Upper lobe of left lung (tissue), 6 donors: ENCODE measurements around the gene TP53TG5. TPM values are rescaled to one million over a fixed set of nuclear protein-coding genes. Genes with fewer than 3 reads are reported as not detected.
A peak's percentile ranks its signal among the peaks of the same experiment; 100 is the strongest.

Source experiments
- ATAC-seq, 2 donors: fragments of 200-7000 bp; cut with Tn5 transposase; one replicate each; pipeline ENCODE4 v1.9.1; 2022; ENCODE audit warnings: mild to moderate bottlenecking in 2 of 2, moderate library complexity in 2 of 2; ENCODE audit not compliant: low FRiP score in 2 of 2
- DNase-seq, 2 donors: peaks; one replicate each; pipeline ENCODE4 v3.0.0-alpha.2; 2019 to 2020
- H3K27ac ChIP-seq, 4 donors: fragments of 200-600 bp; sonication (generic); one replicate each; pipeline ENCODE4 v1.5.1; 2016 to 2019
- H3K27me3 ChIP-seq, 4 donors: fragments of 200-600 bp; sonication (generic); one replicate each; pipeline ENCODE4 v1.5.1; 2017 to 2019
- H3K36me3 ChIP-seq, 4 donors: fragments of 200-600 bp; sonication (generic); one replicate each; pipeline ENCODE4 v1.5.1; 2016 to 2019
- H3K4me1 ChIP-seq, 4 donors: fragments of 200-600 bp; sonication (generic); one replicate each; pipeline ENCODE4 v1.5.1; 2018 to 2019
- H3K4me3 ChIP-seq, 4 donors: fragments of 200-600 bp; sonication (generic); one replicate each; pipeline ENCODE4 v1.5.1; 2017 to 2019; ENCODE audit warnings: mild to moderate bottlenecking in 2 of 4, moderate library complexity in 1 of 4
- H3K9me3 ChIP-seq, 4 donors: fragments of 200-600 bp; sonication (generic); one replicate each; pipeline ENCODE4 v1.5.1; 2018 to 2019
- CTCF ChIP-seq, 6 experiments: fragments of 450-650 bp in 4 of 6; fragments of 200-600 bp in 2 of 6; sonication (generic) in 2 of 6; IDR thresholded peaks; one replicate each; pipeline ENCODE4 v1.5.1; 2016 to 2019; ENCODE audit warnings: antibody characterized with exemption in 6 of 6
- EP300 ChIP-seq, 4 donors: sonication (generic); formaldehyde crosslinking; IDR thresholded peaks; one replicate each; pipeline ENCODE4 v1.5.1; 2017; ENCODE audit warnings: antibody characterized with exemption in 4 of 4, control low read depth in 2 of 4
- POLR2A ChIP-seq, 4 donors: fragments of 450-650 bp; IDR thresholded peaks; one replicate each; pipeline ENCODE4 v1.5.1; 2016 to 2017; ENCODE audit warnings: antibody characterized with exemption in 4 of 4, mild to moderate bottlenecking in 2 of 4
- POLR2AphosphoS5 ChIP-seq, 2 donors: sonication (generic); formaldehyde crosslinking; IDR thresholded peaks; one replicate each; pipeline ENCODE4 v1.5.1; 2017; ENCODE audit warnings: antibody characterized with exemption in 2 of 2
- WGBS, 2 donors: methylation state at CpG; one replicate each; pipeline ENCODE4 v1.1.5; 2017 to 2018; 5-methylcytosine and 5-hydroxymethylcytosine counted together
- total RNA-seq, 6 donors: library from RNA; depleted of rRNA in 4 of 6; stranded (reverse); fragments of >200 nt in 4 of 6; gene quantifications; one replicate each; pipeline versions ENCODE4 v1.1.0 to v1.2.1, GENCODE V29; 2016 to 2021
- donor health status: DM: no; HTN: no; CAD: no; lungs with moderate emphysema.
- donor health status: DM: no; HTN: yes; CAD: no; lungs with severe emphysema.

The TP53TG5 gene
- total RNA-seq, 6 donors from 2014 or later: not detected

GRCh38 chr20:45342855-45343531, 35.1 kb downstream of the TP53TG5 start:
- TF ChIP-seq POLR2A (IDR thresholded peaks at IDR 0.05): no peak
- TF ChIP-seq CTCF (IDR thresholded peaks at IDR 0.05): no peak
- no peak for TF ChIP-seq POLR2AphosphoS5 (IDR thresholded peaks at IDR 0.05)
- no peak for TF ChIP-seq EP300 (IDR thresholded peaks at IDR 0.05)
- H3K4me1 ChIP-seq: peaks cover 70 to 94% (median 81%) of the 10 kb centered on the region in 4 donors
- H3K27ac ChIP-seq: peak overlapping the region; percentile 91 to 92 (median 92)
- 56 to 58% methylated on average over 6 of the region's 6 CpGs for WGBS, 2 donors
- peak overlapping the region in 3 of 4 donors; percentile 55 to 88 (median 74) for H3K4me3 ChIP-seq
- H3K9me3 ChIP-seq: no peaks in the 10 kb centered on the region
- H3K36me3 ChIP-seq: peaks cover 0 to 15% (median 3%) of the 10 kb centered on the region in 4 donors
- DNase-seq (peak in 1 of 2 donors; percentile 64), ATAC-seq (no peak)
- H3K27me3 ChIP-seq: no peaks in the 10 kb centered on the region

GRCh38 chr20:45341939-45342854, 35.9 kb downstream of the TP53TG5 start:
- DNase-seq: peak; percentile 77 to 83
- peak; percentile 2 to 66 for ATAC-seq
- H3K4me3 ChIP-seq: peak overlapping the region in 3 of 4 donors; percentile 55 to 88 (median 74)
- peak overlapping the region; percentile 91 to 92 (median 92) for H3K27ac ChIP-seq
- WGBS, 2 donors: 29 to 55% methylated on average over 8 to 16 of the region's 16 CpGs
- TF ChIP-seq POLR2A (IDR thresholded peaks at IDR 0.05) (peak in 3 of 4 donors; percentile 34 to 70 (median 44)), CTCF (IDR thresholded peaks at IDR 0.05) (no peak), POLR2AphosphoS5 (IDR thresholded peaks at IDR 0.05) (peak; percentile 63 to 68), EP300 (IDR thresholded peaks at IDR 0.05) (peak in 1 of 4 donors; percentile 64)
- H3K4me1 ChIP-seq: peaks cover 73 to 96% (median 82%) of the 10 kb centered on the region in 4 donors
- no peaks in the 10 kb centered on the region for H3K27me3 ChIP-seq
- H3K9me3 ChIP-seq: no peaks in the 10 kb centered on the region
- H3K36me3 ChIP-seq: peaks cover 0 to 15% (median 3%) of the 10 kb centered on the region in 4 donors

GRCh38 chr20:45341579-45341938, 36.6 kb downstream of the TP53TG5 start:
- TF ChIP-seq POLR2A (IDR thresholded peaks at IDR 0.05) (no peak), POLR2AphosphoS5 (IDR thresholded peaks at IDR 0.05) (no peak), EP300 (IDR thresholded peaks at IDR 0.05) (no peak), CTCF (IDR thresholded peaks at IDR 0.05) (no peak)
- WGBS, 2 donors: 47 to 60% methylated on average over 2 to 3 of the region's 3 CpGs
- no peaks in the 10 kb centered on the region for H3K27me3 ChIP-seq
- no peaks in the 10 kb centered on the region for H3K9me3 ChIP-seq
- DNase-seq: no peak
- peak overlapping the region in 3 of 4 donors; percentile 55 to 88 (median 74) for H3K4me3 ChIP-seq
- H3K36me3 ChIP-seq: peaks cover 0 to 18% (median 3%) of the 10 kb centered on the region in 4 donors
- peaks cover 69 to 96% (median 81%) of the 10 kb centered on the region in 4 donors for H3K4me1 ChIP-seq
- no peak for ATAC-seq
- H3K27ac ChIP-seq: peak overlapping the region; percentile 91 to 92 (median 92)

GRCh38 chr20:45340951-45341350, 37.2 kb downstream of the TP53TG5 start:
- peaks cover 0 to 22% (median 6%) of the 10 kb centered on the region in 4 donors for H3K36me3 ChIP-seq
- H3K27ac ChIP-seq: peak overlapping the region; percentile 91 to 92 (median 92)
- no peak for TF ChIP-seq POLR2A (IDR thresholded peaks at IDR 0.05)
- TF ChIP-seq CTCF (IDR thresholded peaks at IDR 0.05): no peak
- TF ChIP-seq EP300 (IDR thresholded peaks at IDR 0.05): no peak
- no peak for TF ChIP-seq POLR2AphosphoS5 (IDR thresholded peaks at IDR 0.05)
- no peaks in the 10 kb centered on the region for H3K9me3 ChIP-seq
- no peak for DNase-seq
- H3K27me3 ChIP-seq: no peaks in the 10 kb centered on the region
- peaks cover 64 to 97% (median 74%) of the 10 kb centered on the region in 4 donors for H3K4me1 ChIP-seq
- no peak for ATAC-seq
- H3K4me3 ChIP-seq: peak overlapping the region in 1 of 4 donors; percentile 88
- WGBS, 2 donors: 60 to 71% methylated on average over 1 of the region's 1 CpG
